ENCODE results near the gene PODN. TPM values are rescaled to one million over a fixed set of nuclear protein-coding genes. Genes with fewer than 3 reads are reported as not detected.
A peak's percentile ranks its signal among the peaks of the same experiment; 100 is the strongest.

Gene PODN, protein sequence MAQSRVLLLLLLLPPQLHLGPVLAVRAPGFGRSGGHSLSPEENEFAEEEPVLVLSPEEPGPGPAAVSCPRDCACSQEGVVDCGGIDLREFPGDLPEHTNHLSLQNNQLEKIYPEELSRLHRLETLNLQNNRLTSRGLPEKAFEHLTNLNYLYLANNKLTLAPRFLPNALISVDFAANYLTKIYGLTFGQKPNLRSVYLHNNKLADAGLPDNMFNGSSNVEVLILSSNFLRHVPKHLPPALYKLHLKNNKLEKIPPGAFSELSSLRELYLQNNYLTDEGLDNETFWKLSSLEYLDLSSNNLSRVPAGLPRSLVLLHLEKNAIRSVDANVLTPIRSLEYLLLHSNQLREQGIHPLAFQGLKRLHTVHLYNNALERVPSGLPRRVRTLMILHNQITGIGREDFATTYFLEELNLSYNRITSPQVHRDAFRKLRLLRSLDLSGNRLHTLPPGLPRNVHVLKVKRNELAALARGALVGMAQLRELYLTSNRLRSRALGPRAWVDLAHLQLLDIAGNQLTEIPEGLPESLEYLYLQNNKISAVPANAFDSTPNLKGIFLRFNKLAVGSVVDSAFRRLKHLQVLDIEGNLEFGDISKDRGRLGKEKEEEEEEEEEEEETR
- not detected in 2 replicates for total RNA-seq (2014; rRNA removed; shearing (Covaris generic))

GRCh38 chr1:53061859-53062707 is at the start of gene PODN:
Gene PODN, plus strand, starts transcription at chr1:53062213. Its CDS starts 7,643 bp downstream, at chr1:53069856.
- DNase-seq (ENCODE audit: low spot score): no peak

DNA sequence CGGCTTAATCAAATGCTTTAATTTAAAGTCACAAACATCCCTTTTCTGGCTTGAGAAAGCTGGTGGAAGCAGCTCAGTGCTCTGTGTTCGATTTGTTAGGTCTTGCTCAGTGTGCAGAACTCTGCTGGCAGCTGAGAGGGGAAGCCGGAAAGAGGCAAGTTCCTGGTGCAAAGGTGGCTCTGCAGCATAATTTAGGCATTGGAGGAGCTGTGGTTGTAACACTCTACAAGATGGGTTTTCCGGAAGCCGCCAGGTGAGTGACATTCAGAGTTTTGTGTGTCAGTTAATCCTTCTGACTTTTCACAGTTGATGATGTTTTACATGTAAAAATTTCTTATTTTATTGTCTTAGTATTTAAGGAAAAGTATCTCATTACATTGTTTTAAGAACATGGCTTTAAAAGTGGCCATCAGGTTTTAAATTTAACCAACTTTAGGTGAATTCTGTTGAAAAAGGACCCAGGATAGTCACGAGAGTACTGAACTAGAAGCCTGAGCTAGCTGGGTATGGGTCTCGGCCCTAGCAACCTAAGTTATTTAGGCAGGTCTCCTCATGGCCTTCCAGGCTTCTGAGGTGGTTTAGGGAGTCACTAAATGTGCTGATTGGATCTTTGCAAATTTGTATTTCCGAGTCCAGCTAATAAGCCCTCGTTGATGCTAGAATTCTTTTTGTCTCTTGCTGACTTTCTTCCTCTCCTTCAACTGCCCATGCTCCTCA is 47.1 kb upstream of the PODN start:
- DNase-seq (ENCODE audit: low spot score): peak; percentile 70

- peak; percentile 1 for DNase-seq (ENCODE audit: low spot score)
Measured at GRCh38 chr1:53015508-53015860, 46.5 kb upstream of the PODN start.

DNA sequence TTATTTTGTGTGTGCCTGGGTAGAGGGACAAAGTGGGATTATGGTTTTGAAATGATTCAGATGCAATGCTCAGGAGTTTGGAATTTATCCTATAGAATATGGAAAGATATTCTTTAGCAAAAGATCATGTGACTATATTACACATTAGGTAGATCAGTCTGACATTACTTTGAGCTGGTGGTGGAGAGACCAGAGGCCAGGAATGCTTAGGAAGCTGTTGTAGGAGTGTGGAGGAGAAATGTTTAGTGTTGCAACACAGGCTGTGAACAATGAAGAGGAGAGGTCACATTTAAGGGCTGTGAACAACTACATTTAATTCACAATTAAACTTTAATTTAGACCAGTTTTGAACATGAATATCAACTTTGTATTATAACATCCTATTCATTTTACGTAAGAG is 45.3 kb upstream of the PODN start:
- no peak for DNase-seq (ENCODE audit: low spot score)

DNA sequence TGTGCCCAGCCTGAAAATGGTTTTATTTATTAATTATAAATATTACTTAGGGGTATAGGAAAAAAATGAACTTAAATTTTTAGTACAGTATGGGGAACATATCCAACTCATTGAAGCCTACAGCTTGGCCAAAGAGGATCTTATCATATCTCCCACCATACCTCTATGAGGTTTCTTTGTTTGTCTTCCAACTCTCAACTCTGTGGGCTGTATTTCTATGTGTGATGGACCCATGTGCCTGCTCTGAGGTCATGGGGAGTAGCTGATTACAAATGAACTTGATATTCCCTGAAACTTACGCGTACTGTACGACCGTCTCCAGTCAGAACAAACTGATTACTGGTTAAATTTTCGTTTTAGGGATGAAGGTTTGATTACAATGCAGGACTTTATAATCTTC is 41.4 kb upstream of the PODN start:
- DNase-seq (ENCODE audit: low spot score): no peak

GRCh38 chr1:53022179-53022578 is 39.8 kb upstream of the PODN start:
- DNase-seq (ENCODE audit: low spot score): no peak

GRCh38 chr1:53023546-53023945 is 38.5 kb upstream of the PODN start:
- DNase-seq (ENCODE audit: low spot score): no peak

- DNase-seq (ENCODE audit: low spot score): no peak
Measured at GRCh38 chr1:53024117-53024516, 37.9 kb upstream of the PODN start.

DNA sequence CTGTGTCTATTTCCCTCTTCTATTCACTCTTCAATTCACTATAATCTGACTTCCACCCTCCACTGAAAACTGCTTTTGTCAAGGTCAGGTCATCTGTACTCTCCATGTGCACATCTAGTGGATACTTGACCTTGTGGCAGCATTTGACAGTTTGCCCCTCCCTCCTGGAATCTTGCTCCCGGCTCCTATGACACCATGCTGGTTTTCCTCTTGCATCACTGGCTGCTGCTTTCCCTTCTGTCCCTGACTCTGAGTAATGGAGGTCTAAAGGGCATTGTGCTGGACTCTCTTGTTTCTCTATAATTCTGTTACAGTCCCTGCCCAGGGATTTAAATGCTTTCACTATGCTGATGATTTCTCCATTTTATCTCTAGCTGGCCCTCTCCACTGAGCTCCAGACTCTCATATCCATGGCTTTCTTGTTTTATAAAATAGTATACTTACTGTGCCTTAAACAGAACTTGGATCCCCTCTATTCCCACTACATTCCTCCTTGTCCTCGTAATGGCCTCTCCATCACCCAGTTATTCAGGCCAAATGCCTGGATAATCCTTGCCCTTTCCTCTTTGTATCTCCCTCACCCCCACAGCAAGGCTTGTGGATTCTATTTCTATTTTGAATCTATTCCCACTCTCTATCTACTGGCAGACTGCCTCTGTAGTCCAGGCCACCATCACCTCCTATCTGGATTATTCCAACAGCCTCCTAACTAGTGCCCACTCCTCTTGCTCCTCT is 36.8 kb upstream of the PODN start:
- peak; percentile 64 for DNase-seq (ENCODE audit: low spot score)

DNA sequence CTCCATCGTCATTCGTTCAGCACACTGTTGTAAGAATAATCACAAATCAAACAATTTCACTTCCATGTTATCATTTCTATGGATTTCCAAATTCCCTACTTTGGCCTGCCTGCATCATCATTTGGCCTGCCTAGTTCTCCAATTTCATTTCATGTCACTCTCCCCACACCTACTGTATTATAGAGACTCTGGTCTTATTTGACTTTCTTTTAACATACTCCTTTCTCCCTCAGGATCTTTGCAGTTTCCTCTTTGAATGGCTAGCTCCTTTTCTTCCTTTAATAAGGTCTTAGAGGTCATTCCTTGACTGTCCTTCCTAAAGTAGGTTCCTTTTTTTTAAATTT is 36.3 kb upstream of the PODN start:
- DNase-seq (ENCODE audit: low spot score): no peak

GRCh38 chr1:53026254-53026653 is 35.8 kb upstream of the PODN start:
- no peak for DNase-seq (ENCODE audit: low spot score)

DNA sequence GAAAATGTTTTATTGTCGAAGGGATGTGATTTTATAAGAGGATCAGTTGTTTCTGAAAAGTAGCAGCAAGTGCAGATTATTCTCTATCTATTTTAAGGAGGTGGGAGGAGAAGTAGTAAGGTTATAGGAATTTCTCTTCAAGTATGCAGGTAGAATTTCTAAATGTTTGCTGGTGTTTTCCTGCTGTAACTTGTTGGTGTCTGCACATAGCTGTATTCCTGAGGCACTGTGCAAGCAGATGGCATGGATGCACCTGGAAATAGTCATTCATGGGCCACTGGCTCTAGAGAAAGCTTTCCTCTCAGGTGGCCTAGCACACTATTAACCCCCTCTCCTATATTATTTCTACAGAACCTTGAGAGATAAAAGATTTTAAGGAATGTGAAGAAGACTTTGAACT is 30.3 kb upstream of the PODN start:
- no peak for DNase-seq (ENCODE audit: low spot score)

- no peak for DNase-seq (ENCODE audit: low spot score)
Measured at GRCh38 chr1:53037159-53037558, 24.9 kb upstream of the PODN start.

DNA sequence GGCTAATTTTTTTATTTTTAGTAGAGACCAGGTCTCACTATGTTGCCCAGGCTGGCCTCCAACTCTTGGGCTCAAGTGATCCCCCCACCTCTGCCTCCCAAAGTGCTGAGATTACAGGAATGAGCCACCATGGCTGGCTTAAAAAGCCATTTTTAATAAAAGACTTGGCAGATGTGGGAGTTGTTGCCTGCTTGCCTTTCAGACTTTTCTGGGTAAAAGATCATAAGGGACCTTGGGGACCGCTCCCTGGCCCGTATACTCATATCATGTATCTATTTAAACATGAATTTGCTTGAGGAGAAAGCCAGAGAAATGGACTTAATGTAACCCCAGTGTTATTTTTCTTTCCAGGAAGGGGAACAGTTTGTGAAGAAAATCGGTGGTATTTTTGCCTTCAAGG is 23.4 kb upstream of the PODN start:
- DNase-seq (ENCODE audit: low spot score): no peak

- no peak for DNase-seq (ENCODE audit: low spot score)
Measured at GRCh38 chr1:53043271-53043670, 18.7 kb upstream of the PODN start.

DNA sequence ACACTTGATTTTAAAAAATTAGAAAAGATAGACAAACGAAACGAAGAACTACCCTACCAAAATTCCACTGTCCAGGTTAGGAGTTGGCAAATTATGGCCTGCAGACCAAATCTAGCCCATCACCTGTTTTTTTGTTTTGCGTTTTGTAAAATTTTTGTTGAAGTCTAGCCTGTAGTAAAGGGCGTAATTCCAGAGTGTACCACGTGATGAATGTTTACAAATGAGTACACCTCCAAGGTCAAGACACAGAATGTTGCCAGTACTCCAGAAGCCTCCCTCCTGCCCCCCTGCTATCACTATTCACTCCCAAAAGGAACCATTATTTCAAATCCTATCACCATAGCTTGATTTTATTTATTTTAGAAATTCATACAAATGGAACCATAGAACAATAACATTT is 17.1 kb upstream of the PODN start:
- no peak for DNase-seq (ENCODE audit: low spot score)

- peak; percentile 66 for DNase-seq (ENCODE audit: low spot score)
Measured at GRCh38 chr1:53046930-53047329, 15.1 kb upstream of the PODN start.

DNA sequence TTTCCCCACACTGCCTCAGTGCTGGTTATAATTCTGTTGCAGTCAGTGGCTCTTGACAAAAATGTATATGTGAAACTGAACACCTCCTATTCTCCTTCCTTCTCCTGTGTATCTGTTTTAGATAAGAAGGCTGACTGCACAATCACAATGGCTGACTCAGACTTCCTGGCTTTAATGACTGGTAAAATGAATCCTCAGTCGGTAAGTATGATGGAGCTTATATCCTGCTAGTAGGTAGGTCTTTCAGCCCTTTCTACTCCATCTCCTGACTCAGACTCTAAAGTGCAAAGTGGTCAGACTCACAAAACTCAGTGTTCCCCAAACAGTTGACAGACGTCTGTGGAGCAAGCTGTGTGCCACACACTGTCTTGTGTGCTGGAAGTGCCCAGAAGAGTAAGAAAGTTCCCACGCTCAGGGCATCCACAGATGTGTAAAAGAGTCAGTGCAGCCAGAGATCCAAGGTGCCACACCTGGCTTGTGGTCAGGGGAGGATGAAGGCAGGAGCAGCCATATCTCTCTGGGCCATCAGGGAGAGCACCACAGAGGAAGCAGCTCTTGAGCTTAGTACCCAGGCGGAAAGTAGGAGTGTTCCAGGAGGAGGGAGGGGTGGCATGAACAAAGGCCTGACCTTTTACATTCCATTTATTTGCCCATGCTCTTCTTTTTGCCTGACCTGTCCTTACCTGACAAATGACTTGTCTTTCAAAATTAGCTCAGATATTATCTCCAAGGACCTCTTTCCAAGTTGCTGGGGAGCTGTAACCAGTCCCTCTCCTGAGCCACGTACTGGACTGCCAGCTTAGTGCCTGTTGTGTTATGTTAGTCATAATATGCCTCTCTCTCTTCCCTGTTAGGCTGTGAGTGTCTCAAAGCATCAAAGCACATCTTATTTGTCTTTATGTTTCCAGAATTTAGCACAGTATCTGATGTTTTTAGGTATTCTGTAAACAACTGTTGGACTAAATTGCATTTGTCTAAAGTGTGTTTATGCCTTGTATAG is 14.0 kb upstream of the PODN start:
- DNase-seq (ENCODE audit: low spot score): peak; percentile 87

DNA sequence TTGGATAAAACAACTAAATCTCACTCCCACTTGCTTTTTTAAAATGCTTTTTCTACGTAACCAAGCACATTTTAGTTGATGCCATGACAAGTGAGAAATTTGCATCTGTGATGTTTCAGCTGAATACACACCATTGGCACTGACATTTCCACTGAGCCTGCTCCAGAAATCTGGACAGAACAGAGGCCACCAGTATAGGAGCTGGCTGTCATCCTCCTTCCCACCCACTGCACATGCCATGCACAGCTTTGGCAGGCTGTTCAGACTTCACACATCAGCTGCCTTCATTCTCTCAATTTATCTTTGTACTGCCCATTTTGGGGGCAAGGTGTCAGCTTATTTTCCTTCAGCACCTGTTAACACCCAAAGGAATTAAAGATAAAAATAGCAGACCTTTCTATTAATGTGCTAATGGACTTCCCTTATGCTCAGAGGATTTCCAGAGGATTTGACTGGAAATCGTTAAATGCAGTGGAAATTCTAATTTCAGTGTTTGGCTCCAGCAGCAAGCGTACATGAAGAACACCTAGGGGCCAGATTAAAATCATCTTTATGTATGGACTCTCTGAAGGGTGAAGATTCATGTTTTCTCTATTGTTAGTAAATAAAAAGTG is 12.9 kb upstream of the PODN start:
- no peak for DNase-seq (ENCODE audit: low spot score)

GRCh38 chr1:53049574-53049967 is 12.4 kb upstream of the PODN start:
- no peak for DNase-seq (ENCODE audit: low spot score)

Measured in A172 (cell line).